ENCODE data around the gene NUDT19. TPM values are rescaled to one million over a fixed set of nuclear protein-coding genes. Genes with fewer than 3 reads are reported as not detected.
A peak's percentile ranks its signal among the peaks of the same experiment; 100 is the strongest.
"Not testable (repeated sequence)": the region's sequence is repeated elsewhere in the genome, so short reads cannot be mapped to it uniquely, and the experiment has no call there.

Gene NUDT19
- total RNA-seq, 2 donors from 2014 or later = 16.6 to 17.1 TPM

DNA sequence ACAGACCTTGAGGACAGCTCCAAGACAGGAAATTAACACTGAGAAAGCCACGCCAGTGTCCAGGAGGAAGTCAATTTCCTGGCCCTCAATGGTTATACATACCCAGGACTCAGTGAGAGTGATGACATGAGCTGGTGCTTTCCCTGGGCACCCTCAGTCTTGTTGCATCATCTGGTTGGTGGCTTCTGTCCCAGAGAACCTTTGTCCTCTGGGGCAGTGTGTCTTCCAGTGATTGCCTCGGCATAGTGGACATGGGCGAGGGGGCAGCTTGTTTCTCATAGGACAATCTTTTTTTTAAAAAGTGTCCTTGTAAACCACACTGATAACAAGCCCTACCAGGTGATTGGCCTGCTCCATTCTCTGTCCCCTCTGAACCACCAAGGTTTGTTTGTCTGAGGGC is 5.2 kb downstream of the NUDT19 start:
- DNase-seq; ATAC-seq; intact Hi-C loops (cut with DNase I, micrococcal nuclease): not testable (repeated sequence)

DNA sequence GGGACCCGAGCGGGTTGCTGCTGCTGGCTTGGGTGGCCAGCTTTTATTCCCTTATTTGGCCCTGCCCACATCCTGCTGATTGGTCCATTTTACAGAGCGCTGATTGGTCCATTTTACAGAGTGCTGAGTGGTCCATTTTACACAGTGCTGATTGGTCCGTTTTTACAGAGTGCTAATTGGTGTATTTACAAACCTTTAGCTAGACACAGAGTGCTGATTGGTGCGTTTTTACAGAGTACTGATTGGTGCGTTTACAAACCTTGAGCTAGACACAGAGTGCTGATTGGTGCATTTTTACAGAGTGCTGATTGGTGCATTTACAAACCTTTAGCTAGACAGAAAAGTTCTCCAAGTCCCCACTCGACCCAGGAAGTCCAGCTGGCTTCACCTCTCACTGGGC is 8.5 kb downstream of the NUDT19 start:
- ATAC-seq; DNase-seq; intact Hi-C loops (cut with DNase I, micrococcal nuclease): not testable (repeated sequence)

GRCh38 chr19:32702010-32702409 is 10.4 kb downstream of the NUDT19 start:
- intact Hi-C loops (cut with DNase I, micrococcal nuclease) = no loop called here
- ATAC-seq (peak; percentile 60), DNase-seq (no peak)

DNA sequence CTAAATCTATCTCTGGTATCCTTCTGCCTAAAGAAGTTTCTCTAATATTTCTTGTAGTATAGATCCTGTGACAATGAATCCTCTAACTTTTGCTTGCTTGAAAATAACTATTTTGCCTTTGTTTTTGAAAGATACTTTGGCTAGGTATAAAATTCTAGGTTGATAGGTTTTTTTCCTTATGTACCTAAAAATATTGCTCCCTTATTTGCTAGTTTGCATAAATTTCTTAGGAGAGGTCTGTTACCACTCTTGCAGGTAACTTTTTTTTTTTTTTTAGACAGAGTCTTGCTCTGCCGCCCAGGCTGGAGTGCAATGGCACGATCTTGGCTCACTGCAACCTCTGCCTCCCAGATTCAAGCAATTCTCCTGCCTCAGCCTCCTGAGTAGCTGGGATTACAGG is 12.4 kb downstream of the NUDT19 start:
- DNase-seq; intact Hi-C loops (cut with DNase I, micrococcal nuclease); ATAC-seq: not testable (repeated sequence)

DNA sequence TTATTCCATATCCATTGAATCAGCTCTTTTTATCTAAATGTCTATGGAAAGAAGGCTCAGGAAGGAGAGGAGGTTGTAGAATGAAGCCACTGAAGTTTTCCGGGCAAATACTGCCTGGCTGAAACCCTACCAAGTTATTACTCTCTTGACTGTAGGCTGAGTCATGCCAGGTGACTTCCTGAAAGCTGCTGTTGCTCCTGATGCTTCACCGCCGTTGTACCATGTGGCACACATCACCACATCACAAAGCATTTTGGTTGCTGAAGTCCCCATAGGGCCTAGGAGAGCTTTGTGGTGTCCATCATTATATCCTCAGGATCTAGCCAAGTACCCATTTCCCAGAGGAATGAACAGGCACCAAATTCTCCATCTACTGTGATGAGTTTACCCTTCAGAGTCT is 16.8 kb downstream of the NUDT19 start:
- intact Hi-C loops (cut with DNase I, micrococcal nuclease) = no loop called here
- DNase-seq = no peak
- ATAC-seq = no peak

- DNase-seq = no peak
- no peak for ATAC-seq
- intact Hi-C loops (cut with DNase I, micrococcal nuclease) = no loop called here
Measured at GRCh38 chr19:32709032-32709431, 17.4 kb downstream of the NUDT19 start.

DNA sequence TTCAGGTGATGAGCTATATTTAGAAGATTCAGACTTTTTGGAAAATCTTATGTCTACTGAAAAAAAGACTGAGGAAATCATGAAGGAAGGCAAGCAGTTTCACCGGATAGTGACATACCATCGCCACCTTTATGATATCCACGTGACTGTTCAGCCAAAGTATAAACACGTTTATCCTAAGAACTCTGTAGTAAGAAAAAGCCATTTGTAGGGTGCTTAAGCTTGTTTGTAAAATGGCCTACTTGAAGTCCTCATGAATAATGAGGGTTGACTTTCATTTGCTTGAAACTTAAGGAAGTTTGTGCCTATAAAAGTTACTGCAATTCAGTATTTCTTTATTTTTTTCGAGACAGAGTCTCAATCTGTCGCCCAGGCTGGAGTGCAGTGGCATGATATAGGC is 20.1 kb downstream of the NUDT19 start:
- DNase-seq (no peak), ATAC-seq (no peak)
- intact Hi-C loops (cut with DNase I, micrococcal nuclease) = no loop called here

- ATAC-seq; DNase-seq; intact Hi-C loops (cut with DNase I, micrococcal nuclease): not testable (repeated sequence)
Measured at GRCh38 chr19:32716203-32716602, 24.6 kb downstream of the NUDT19 start.

DNA sequence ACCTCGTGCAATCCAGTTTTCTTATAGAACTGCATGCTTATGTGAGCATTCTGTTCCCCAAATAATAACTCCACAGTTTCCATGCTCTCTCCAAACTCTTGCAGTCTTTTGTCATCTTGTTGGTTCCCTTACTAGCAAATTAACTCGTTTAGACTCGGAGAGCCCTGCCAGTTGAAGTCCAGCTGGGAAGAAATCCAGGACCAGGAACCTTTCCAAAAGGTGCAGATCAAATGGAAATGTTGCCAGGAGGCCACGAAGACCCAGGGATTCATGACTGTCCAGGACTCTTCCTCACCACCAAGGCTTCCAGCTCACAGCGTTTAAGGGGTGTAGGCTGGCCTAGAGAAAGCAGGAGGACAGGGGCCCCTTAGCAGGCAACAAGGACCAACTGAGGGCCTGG is 25.9 kb downstream of the NUDT19 start:
- intact Hi-C loops (cut with DNase I, micrococcal nuclease) = no loop called here
- ATAC-seq = no peak
- DNase-seq = no peak

GRCh38 chr19:32718286-32718685 is 26.7 kb downstream of the NUDT19 start:
- intact Hi-C loops (cut with DNase I, micrococcal nuclease) = no loop called here
- ATAC-seq = no peak
- DNase-seq = no peak

- ATAC-seq (no peak), DNase-seq (no peak)
Measured at GRCh38 chr19:32719611-32720059, 28.0 kb downstream of the NUDT19 start, which contains the start of gene TDRD12. TDRD12 (plus strand) TSS chr19:32719767; CDS start chr19:32720073, 306 bp downstream.

DNA sequence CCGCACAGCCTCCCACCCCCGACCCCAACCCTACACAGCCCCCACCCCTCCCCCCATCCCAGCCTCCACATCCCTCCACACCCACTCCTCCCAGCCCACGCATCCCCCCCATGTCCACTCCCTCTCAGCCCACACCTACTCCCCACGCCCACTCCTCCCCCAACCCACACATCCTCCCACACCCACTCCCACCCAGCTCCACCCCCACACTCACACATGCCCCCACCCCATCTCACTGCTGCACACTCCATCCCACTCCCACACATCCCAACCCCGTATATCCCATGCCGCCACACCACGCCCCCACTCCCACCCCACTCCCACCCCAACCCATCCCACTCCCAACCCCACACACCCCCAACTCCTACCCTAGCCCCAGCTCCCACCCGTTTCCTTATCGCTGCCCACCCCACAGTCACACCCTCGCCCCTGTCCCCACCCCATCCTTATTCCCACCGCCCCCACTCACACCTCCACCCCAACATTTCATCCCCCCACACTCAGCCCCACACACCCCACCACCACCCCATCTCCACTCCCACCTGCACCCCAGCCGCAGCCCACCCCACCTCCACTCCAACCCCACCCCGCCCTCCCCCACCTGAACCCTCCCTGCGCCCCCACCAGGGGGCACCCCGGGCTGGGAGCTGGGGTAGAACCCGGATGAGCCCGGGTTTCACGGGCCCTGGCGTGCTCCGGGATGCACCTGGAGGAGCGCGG is 28.8 kb downstream of the NUDT19 start:
- intact Hi-C loops (cut with DNase I, micrococcal nuclease) = no loop called here
- ATAC-seq (no peak), DNase-seq (no peak)

More at GRCh38 chr19:32719611-32720059, 28.0 kb downstream of the NUDT19 start, which contains the start of gene TDRD12:
- intact Hi-C loops (cut with DNase I, micrococcal nuclease) = no loop called here

DNA sequence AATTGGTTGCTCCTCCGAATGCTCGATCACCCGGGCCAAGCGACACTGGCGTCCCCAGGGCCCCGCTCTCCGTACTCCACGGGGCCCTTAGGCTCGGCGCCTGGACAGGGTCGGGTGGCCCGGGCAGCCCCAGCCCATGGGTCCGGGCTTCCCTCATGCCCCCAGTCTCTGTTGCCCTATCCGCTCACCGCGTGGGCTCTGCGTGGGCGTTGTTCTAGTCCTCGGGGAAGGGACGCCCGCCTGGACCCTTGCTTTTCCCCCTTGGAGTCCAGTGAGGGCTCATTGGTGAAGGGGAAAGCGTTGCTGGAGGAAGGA is 29.3 kb downstream of the NUDT19 start:
- intact Hi-C loops (cut with DNase I, micrococcal nuclease) = no loop called here
- no peak for ATAC-seq
- no peak for DNase-seq

- no peak for ATAC-seq
- intact Hi-C loops (cut with DNase I, micrococcal nuclease) = no loop called here
Measured at GRCh38 chr19:32735936-32736335, 44.3 kb downstream of the NUDT19 start.

DNA sequence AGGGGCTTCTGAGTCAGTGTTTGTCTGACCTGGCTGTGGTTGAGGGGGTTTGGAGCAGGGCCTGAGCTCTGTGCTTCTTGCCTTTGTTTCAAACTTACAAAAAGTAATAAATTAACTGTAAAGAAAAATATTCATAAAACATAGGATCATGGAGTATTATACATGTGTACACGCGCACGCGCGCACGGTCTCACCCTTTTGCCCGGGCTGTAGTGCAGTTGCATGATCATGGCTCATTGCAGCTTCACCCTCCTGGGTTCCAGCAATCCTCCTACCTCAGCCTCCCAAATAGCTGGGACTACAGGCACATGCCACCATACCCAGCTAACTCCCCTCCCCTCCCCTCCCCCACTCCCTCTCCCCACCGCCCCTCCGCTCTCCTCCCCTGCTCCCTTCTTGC is 51.4 kb downstream of the NUDT19 start:
- intact Hi-C loops (cut with DNase I, micrococcal nuclease) = no loop called here
- DNase-seq (no peak), ATAC-seq (no peak)

More at GRCh38 chr19:32735936-32736335, 44.3 kb downstream of the NUDT19 start:
- DNase-seq = no peak

DNA sequence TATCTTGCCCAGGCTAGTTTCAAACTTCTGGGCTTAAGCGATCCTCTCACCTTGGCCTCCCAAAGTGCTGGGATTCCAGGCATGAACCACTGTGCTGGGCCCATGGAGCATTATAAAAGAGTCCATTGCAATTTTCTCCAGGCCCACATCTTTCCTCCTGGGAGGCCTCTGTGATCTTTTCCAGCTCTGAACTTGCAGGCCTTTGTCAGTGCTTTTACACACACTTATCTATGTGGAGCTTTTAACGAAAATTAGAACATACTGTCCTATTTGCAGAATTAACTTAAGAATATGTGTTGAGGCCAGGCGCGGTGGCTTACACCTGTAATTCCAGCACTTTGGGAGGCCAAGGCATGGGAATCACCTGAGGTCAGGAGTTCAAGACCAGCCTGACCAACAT is 51.8 kb downstream of the NUDT19 start:
- intact Hi-C loops (cut with DNase I, micrococcal nuclease) = no loop called here
- no peak for DNase-seq
- no peak for ATAC-seq

DNA sequence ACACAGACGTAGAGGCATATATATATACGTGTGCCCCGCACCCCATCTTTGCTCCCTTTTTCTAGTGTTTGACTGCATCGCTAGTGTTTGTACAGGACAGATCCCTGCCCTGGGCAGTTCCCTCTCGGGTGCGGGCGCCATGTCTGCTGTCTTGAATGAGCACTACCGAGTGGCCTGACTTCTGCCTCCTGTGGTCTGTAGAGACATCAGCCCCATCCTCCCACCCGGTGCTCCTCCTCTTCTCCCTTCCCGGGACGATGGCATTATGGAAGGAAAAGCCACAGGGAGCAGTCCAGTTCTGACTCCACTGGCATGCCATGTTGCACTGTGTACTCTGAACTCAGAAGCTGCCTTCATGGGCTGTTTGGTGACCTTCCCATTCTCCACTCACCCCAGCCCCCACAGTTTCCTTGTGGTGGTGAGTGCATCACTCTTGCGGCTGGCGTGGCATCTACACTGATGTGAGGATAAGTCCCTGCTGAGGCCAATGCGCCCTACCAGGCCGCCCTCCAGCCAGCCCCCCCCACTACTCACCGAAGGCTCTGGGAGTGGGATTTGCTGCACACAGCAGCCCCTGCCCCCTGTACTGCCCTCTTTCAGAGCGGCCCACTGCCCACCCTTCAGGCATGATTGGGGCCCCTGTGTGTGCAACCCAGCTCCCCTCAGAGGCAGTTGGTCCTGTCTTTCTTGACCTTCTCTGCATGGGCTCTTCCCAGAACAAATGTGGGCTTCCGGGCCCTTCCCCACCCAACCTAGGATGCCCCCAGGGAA is 53.1 kb downstream of the NUDT19 start:
- DNase-seq (no peak), ATAC-seq (no peak)
- intact Hi-C loops (cut with DNase I, micrococcal nuclease) = no loop called here

DNA sequence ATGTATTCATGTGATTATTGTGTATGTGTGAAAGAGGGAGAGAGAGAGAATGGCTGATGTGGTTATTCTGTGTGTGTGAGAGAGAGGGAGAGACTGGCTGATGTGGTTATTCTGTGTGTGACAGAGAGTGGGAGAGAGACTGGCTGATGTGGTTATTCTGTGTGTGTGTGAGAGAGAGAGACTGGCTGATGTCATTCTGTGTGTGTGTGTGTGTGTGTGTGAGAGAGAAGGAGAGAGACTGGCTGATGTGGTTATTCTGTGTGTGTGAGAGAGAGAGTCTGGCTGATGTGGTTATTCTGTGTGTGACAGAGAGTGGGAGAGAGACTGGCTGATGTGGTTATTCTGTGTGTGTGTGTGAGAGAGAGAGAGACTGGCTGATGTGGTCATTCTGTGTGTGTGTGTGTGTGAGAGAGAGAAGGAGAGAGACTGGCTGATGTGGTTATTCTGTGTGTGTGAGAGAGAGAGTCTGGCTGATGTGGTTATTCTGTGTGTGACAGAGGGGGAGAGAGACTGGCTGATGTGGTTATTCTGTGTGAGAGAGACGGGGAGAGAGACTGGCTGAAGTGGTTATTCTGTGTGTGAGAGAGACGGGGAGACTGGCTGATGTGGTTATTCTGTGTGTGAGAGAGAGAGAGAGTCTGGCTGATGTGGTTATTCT is 54.1 kb downstream of the NUDT19 start:
- DNase-seq; ATAC-seq; intact Hi-C loops (cut with DNase I, micrococcal nuclease): not testable (repeated sequence)

- DNase-seq; intact Hi-C loops (cut with DNase I, micrococcal nuclease); ATAC-seq: not testable (repeated sequence)
Measured at GRCh38 chr19:32746631-32747196, 55.1 kb downstream of the NUDT19 start.
